ENCODE data around the gene ALDH1L1. TPM values are rescaled to one million over a fixed set of nuclear protein-coding genes. Genes with fewer than 3 reads are reported as not detected.

The ALDH1L1 gene
- total RNA-seq, 1 donor from 2014 or later: not detected

GRCh38 chr3:126184465-126185000 is 4.1 kb upstream of the ALDH1L1 start:
- H3K4me3 Mint-ChIP-seq: no peak overlapping the region
- H3K36me3 Mint-ChIP-seq (ENCODE audit: low read depth): no peaks in the 10 kb centered on the region
- peaks cover 24% of the 10 kb centered on the region for H3K27me3 Mint-ChIP-seq (ENCODE audit: insufficient read depth)
- no peak overlapping the region for H3K27ac Mint-ChIP-seq
- intact Hi-C loops (cut with micrococcal nuclease): no loop called here
- H3K9me3 Mint-ChIP-seq: no peaks in the 10 kb centered on the region
- no peak for DNase-seq (ENCODE audit: low spot score)
- H3K4me1 Mint-ChIP-seq (ENCODE audit: low read depth): no peaks in the 10 kb centered on the region

- intact Hi-C loops (cut with micrococcal nuclease): no loop called here
- Mint-ChIP-seq H3K4me1 (ENCODE audit: low read depth) (no peaks in the 10 kb centered on the region), H3K36me3 (ENCODE audit: low read depth) (no peaks in the 10 kb centered on the region), H3K27ac (no peak overlapping the region), H3K9me3 (no peaks in the 10 kb centered on the region), H3K27me3 (ENCODE audit: insufficient read depth) (peaks cover 37% of the 10 kb centered on the region), H3K4me3 (no peak overlapping the region)
- DNase-seq (ENCODE audit: low spot score): no peak
These were observed 976 bp upstream of the ALDH1L1 start for GRCh38 chr3:126181398-126181725.

- Mint-ChIP-seq H3K4me1 (ENCODE audit: low read depth) (no peaks in the 10 kb centered on the region), H3K27me3 (ENCODE audit: insufficient read depth) (peaks cover 44% of the 10 kb centered on the region), H3K27ac (no peak overlapping the region), H3K36me3 (ENCODE audit: low read depth) (no peaks in the 10 kb centered on the region), H3K9me3 (no peaks in the 10 kb centered on the region), H3K4me3 (no peak overlapping the region)
- intact Hi-C loops (cut with micrococcal nuclease): no loop called here
- DNase-seq (ENCODE audit: low spot score): no peak
These were observed 435 bp downstream of the ALDH1L1 start for GRCh38 chr3:126179825-126180476.

GRCh38 chr3:126170073-126170777 is 10.2 kb downstream of the ALDH1L1 start:
- no peak overlapping the region for H3K4me3 Mint-ChIP-seq
- no peak overlapping the region for H3K27ac Mint-ChIP-seq
- H3K27me3 Mint-ChIP-seq (ENCODE audit: insufficient read depth): peaks cover 21% of the 10 kb centered on the region
- no peak for DNase-seq (ENCODE audit: low spot score)
- no peaks in the 10 kb centered on the region for H3K36me3 Mint-ChIP-seq (ENCODE audit: low read depth)
- intact Hi-C loops (cut with micrococcal nuclease): no loop called here
- H3K9me3 Mint-ChIP-seq: no peaks in the 10 kb centered on the region
- no peaks in the 10 kb centered on the region for H3K4me1 Mint-ChIP-seq (ENCODE audit: low read depth)

- peaks cover 11% of the 10 kb centered on the region for H3K27me3 Mint-ChIP-seq (ENCODE audit: insufficient read depth)
- H3K4me1 Mint-ChIP-seq (ENCODE audit: low read depth): no peaks in the 10 kb centered on the region
- H3K36me3 Mint-ChIP-seq (ENCODE audit: low read depth): no peaks in the 10 kb centered on the region
- intact Hi-C loops (cut with micrococcal nuclease): no loop called here
- H3K27ac Mint-ChIP-seq: no peak overlapping the region
- no peak for DNase-seq (ENCODE audit: low spot score)
- H3K4me3 Mint-ChIP-seq: no peak overlapping the region
- no peaks in the 10 kb centered on the region for H3K9me3 Mint-ChIP-seq
These were observed 12.8 kb downstream of the ALDH1L1 start for GRCh38 chr3:126167566-126167965.

- Mint-ChIP-seq H3K4me1 (ENCODE audit: low read depth) (no peaks in the 10 kb centered on the region), H3K36me3 (ENCODE audit: low read depth) (no peaks in the 10 kb centered on the region), H3K27ac (no peak overlapping the region), H3K27me3 (ENCODE audit: insufficient read depth) (peaks cover 7% of the 10 kb centered on the region), H3K9me3 (no peaks in the 10 kb centered on the region), H3K4me3 (no peak overlapping the region)
- DNase-seq (ENCODE audit: low spot score): no peak
- intact Hi-C loops (cut with micrococcal nuclease): no loop called here
These were observed 14.4 kb downstream of the ALDH1L1 start for GRCh38 chr3:126166009-126166408.

GRCh38 chr3:126161309-126161708 is 19.1 kb downstream of the ALDH1L1 start:
- H3K4me3 Mint-ChIP-seq: no peak overlapping the region
- peaks cover 4% of the 10 kb centered on the region for H3K27me3 Mint-ChIP-seq (ENCODE audit: insufficient read depth)
- intact Hi-C loops (cut with micrococcal nuclease): no loop called here
- DNase-seq (ENCODE audit: low spot score): no peak
- H3K36me3 Mint-ChIP-seq (ENCODE audit: low read depth): no peaks in the 10 kb centered on the region
- H3K4me1 Mint-ChIP-seq (ENCODE audit: low read depth): no peaks in the 10 kb centered on the region
- H3K9me3 Mint-ChIP-seq: no peaks in the 10 kb centered on the region
- H3K27ac Mint-ChIP-seq: no peak overlapping the region

GRCh38 chr3:126160243-126161210 is 19.9 kb downstream of the ALDH1L1 start:
- intact Hi-C loops (cut with micrococcal nuclease): no loop called here
- Mint-ChIP-seq H3K27ac (no peak overlapping the region), H3K27me3 (ENCODE audit: insufficient read depth) (peaks cover 2% of the 10 kb centered on the region), H3K36me3 (ENCODE audit: low read depth) (no peaks in the 10 kb centered on the region), H3K4me3 (no peak overlapping the region), H3K9me3 (no peaks in the 10 kb centered on the region), H3K4me1 (ENCODE audit: low read depth) (no peaks in the 10 kb centered on the region)
- no peak for DNase-seq (ENCODE audit: low spot score)

GRCh38 chr3:126159476-126159875 is 20.9 kb downstream of the ALDH1L1 start:
- DNase-seq (ENCODE audit: low spot score): no peak
- no peaks in the 10 kb centered on the region for H3K36me3 Mint-ChIP-seq (ENCODE audit: low read depth)
- no peak overlapping the region for H3K4me3 Mint-ChIP-seq
- H3K4me1 Mint-ChIP-seq (ENCODE audit: low read depth): no peaks in the 10 kb centered on the region
- H3K27ac Mint-ChIP-seq: no peak overlapping the region
- intact Hi-C loops (cut with micrococcal nuclease): no loop called here
- no peaks in the 10 kb centered on the region for H3K9me3 Mint-ChIP-seq
- H3K27me3 Mint-ChIP-seq (ENCODE audit: insufficient read depth): peaks cover 2% of the 10 kb centered on the region

- Mint-ChIP-seq H3K4me1 (ENCODE audit: low read depth) (no peaks in the 10 kb centered on the region), H3K4me3 (no peak overlapping the region), H3K36me3 (ENCODE audit: low read depth) (no peaks in the 10 kb centered on the region), H3K9me3 (no peaks in the 10 kb centered on the region), H3K27me3 (ENCODE audit: insufficient read depth) (peaks cover 2% of the 10 kb centered on the region), H3K27ac (no peak overlapping the region)
- DNase-seq (ENCODE audit: low spot score): no peak
- intact Hi-C loops (cut with micrococcal nuclease): no loop called here
These were observed 21.4 kb downstream of the ALDH1L1 start for GRCh38 chr3:126158912-126159454.

- intact Hi-C loops (cut with micrococcal nuclease): no loop called here
- Mint-ChIP-seq H3K4me1 (ENCODE audit: low read depth) (no peaks in the 10 kb centered on the region), H3K27me3 (ENCODE audit: insufficient read depth) (peaks cover 2% of the 10 kb centered on the region), H3K27ac (no peak overlapping the region), H3K9me3 (no peaks in the 10 kb centered on the region), H3K36me3 (ENCODE audit: low read depth) (no peaks in the 10 kb centered on the region), H3K4me3 (no peak overlapping the region)
- no peak for DNase-seq (ENCODE audit: low spot score)
These were observed 22.1 kb downstream of the ALDH1L1 start for GRCh38 chr3:126158016-126158911.
